Hepatocyte (in vitro differentiated cells): ENCODE data around the gene LRRC42.

Experiments used
- CTCF ChIP-seq: fragments of 200-600 bp; sonication (generic); IDR thresholded peaks from 2 replicates; pipeline ENCODE4 v1.5.1; 2016; ENCODE audit warnings: antibody characterized with exemption, mild to moderate bottlenecking; ENCODE audit not compliant: poor library complexity
- EZH2 ChIP-seq: fragments of 200-600 bp; sonication (generic); IDR thresholded peaks from 2 replicates; pipeline ENCODE4 v1.6.1; 2016; ENCODE audit warnings: antibody characterized with exemption, mild to moderate bottlenecking, borderline replicate concordance
- EZH2phosphoT487 ChIP-seq: fragments of 200-600 bp; sonication (generic); IDR thresholded peaks from one replicate; pipeline ENCODE4 v1.6.1; 2018; ENCODE audit warnings: antibody characterized with exemption, mild to moderate bottlenecking, low read depth, moderate library complexity; ENCODE audit not compliant: unreplicated experiment, severe bottlenecking

DNA sequence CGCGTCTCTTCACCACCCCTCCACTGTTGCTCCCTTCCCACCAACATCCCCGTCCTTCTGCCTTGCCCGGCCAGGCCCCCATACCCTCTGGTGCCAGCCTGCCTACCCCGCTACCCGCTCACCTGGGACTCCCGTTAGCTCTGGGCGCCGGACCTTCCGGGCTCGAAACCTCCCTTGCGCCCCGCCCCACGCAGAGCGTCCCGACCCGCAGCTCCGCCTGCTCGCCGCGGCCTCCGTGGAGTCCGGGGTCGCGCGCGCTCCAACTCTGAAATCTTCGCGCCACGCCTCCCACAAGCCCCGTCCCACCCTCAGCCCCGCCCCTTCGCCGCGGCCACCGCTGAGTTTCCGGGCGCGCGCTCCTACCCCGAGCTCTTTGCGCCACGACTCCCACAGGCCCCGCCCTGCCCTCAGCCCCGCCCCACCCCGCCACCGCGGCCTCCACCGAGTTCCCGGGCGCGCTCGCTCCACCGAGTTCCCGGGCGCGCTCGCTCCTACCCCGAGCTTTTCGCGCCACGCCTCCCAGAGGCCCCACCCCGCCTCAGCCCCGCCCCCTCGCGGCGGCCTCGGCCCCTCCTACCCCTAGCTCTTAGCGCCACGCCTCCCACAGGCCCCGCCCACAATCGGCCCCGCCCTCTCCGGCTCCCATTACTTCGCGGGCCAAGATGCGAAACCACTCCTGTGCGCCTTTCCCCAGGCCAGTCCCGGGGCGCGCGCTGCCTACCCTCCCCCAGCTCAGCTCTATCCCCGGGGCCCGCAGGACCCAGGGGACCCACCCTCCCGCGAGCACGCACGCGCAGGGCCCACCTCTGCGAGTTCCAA, 508 bp upstream of the LRRC42 start, which contains the start of gene IFT25:
- TF ChIP-seq EZH2phosphoT487 (no peak), CTCF (no peak), EZH2 (no peak)
